Panc1 (cell line): ENCODE measurements around the gene HTR3B. TPM values are rescaled to one million over a fixed set of nuclear protein-coding genes. Genes with fewer than 3 reads are reported as not detected.

Source experiments
- ATAC-seq: fragments of 200-7000 bp; cut with Tn5 transposase; 2 replicates; pipeline ENCODE4 v1.9.1; 2020; ENCODE audit warnings: mild to moderate bottlenecking, moderate library complexity
- BruUV-seq: library from RNA; stranded (reverse); fragments of 400-500 nt; replicated peaks from 2 replicates; lab custom pipeline; 2021; lab: Mats Ljungman, UMichigan
- CTCF ChIA-PET: fragments of 300-600 bp; sonication (Branson Sonifier 250); formaldehyde crosslinking; loops from one replicate; lab custom pipeline; 2022; ENCODE audit warnings: antibody characterized with exemption; lab: Charles Lee
- POLR2A ChIA-PET: fragments of 300-600 bp; sonication (Branson Sonifier 250); formaldehyde crosslinking; loops from one replicate; lab custom pipeline; 2022; ENCODE audit warnings: antibody characterized with exemption; lab: Charles Lee
- DNase-seq: peaks from one replicate; pipeline ENCODE4 v3.0.0-alpha.2; 2010; ENCODE audit warnings: low read depth, low spot score
- H3K27ac ChIP-seq: 2 replicates; pipeline ENCODE4 v1.5.1; 2011; ENCODE audit warnings: mild to moderate bottlenecking, low read length, inconsistent platforms
- H3K27me3 ChIP-seq: fragments of 200-500 bp; sonication (Bioruptor generic); 2 replicates; pipeline ENCODE4 v1.6.0; 2014; ENCODE audit warnings: low read length, inconsistent platforms; ENCODE audit not compliant: control insufficient read depth, insufficient read depth
- H3K36me3 ChIP-seq: fragments of 200-500 bp; sonication (Bioruptor generic); 2 replicates; pipeline ENCODE4 v1.5.1; 2014; ENCODE audit warnings: inconsistent platforms, mild to moderate bottlenecking, low read length, moderate library complexity; ENCODE audit not compliant: control insufficient read depth, insufficient read depth
- H3K4me1 ChIP-seq: 2 replicates; pipeline ENCODE4 v1.5.1; 2011; ENCODE audit warnings: inconsistent platforms, mild to moderate bottlenecking, low read length, moderate library complexity; ENCODE audit not compliant: control insufficient read depth, insufficient read depth
- H3K4me3 ChIP-seq, 2 experiments: 2 replicates each; pipeline ENCODE4 v1.5.1; 2011 to 2012; ENCODE audit warnings: low read depth in 2 of 2, low read length in 2 of 2, mild to moderate bottlenecking in 2 of 2, inconsistent platforms in 1 of 2, moderate library complexity in 1 of 2
- H3K9me3 ChIP-seq: fragments of 200-500 bp; sonication (Bioruptor generic); 2 replicates; pipeline ENCODE4 v1.5.1; 2014; ENCODE audit warnings: low read depth, mild to moderate bottlenecking, inconsistent platforms, low read length, moderate library complexity; ENCODE audit not compliant: control insufficient read depth, insufficient read depth
- POLR2AphosphoS5 ChIP-seq: IDR thresholded peaks from 2 replicates; pipeline ENCODE4 v1.6.1; 2012; ENCODE audit warnings: mild to moderate bottlenecking, low read depth, low read length, moderate library complexity
- SIN3A ChIP-seq: IDR thresholded peaks from 2 replicates; pipeline ENCODE4 v1.6.1; 2012; ENCODE audit warnings: low read depth, mild to moderate bottlenecking, low read length, moderate library complexity, borderline replicate concordance; ENCODE audit not compliant: insufficient read depth
- TCF7L2 ChIP-seq: IDR thresholded peaks from 2 replicates; pipeline ENCODE4 v1.6.1; 2011; ENCODE audit warnings: mild to moderate bottlenecking, low read depth, low read length, inconsistent platforms
- in situ Hi-C: cut with HindIII; loops from 2 replicates; pipeline ENCODE4 v1.10.0; 2016; ENCODE audit warnings: low sequenced_read_pairs, low pct_unique_long_range_greater_than_20kb
- intact Hi-C: fragments of 100-400 bp; cut with micrococcal nuclease; formaldehyde crosslinking; loops from one replicate; pipeline ENCODE4 v1.10.0; 2022; ENCODE audit not compliant: unreplicated experiment
- total RNA-seq: library from RNA; stranded (reverse); gene quantifications from one replicate; pipeline ENCODE4 v1.2.1, GENCODE V29; 2021; ENCODE audit not compliant: unreplicated experiment
- TF ChIP-seq, protein P1 (sequence below), 2 experiments: IDR thresholded peaks; 2 replicates each; pipeline ENCODE4 v1.6.1; 2011 to 2012; ENCODE audit warnings: low read depth in 2 of 2, control low read depth in 1 of 2, low read length in 1 of 2, mild to moderate bottlenecking in 1 of 2, moderate library complexity in 1 of 2; ENCODE audit not compliant: insufficient read depth in 1 of 2
- TF ChIP-seq, protein P2 (sequence below): fragments of 450-650 bp; IDR thresholded peaks from 2 replicates; pipeline ENCODE4 v1.5.1; 2017; ENCODE audit warnings: mild to moderate bottlenecking

The HTR3B gene
- total RNA-seq, 1 experiment from 2014 or later = not detected

DNA sequence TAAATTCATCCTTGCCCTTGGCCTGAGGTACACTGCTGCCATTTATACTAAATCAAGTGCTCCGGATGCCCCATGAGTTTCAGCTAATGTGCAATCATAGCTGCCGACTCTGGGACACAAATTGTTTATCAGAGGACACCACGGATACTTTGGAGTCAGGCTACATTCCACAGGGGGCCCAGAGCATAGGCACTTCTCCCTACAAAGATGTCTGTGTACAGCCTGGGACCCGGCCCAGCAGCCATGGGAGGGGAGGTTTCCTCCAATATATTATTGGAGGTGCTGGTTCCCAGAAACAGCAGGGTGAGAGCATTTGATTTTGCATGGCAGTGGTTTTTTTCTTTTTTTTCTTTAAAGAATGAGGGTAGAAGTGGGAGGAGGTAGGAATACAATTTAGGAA lies 31.3 kb downstream of the HTR3B start:
- no TSS peak for BruUV-seq
- DNase-seq (no peak), ATAC-seq (no peak)
- Histone ChIP-seq H3K4me1 (no peaks in the 10 kb centered on the region), H3K4me3 (no peak overlapping the region), H3K27ac (no peak overlapping the region), H3K9me3 (no peaks in the 10 kb centered on the region), H3K36me3 (no peaks in the 10 kb centered on the region), H3K27me3 (peaks cover 17% of the 10 kb centered on the region)
- in situ Hi-C loops (no loop called here), intact Hi-C loops (no loop called here)
- TF ChIP-seq SIN3A (no peak), POLR2AphosphoS5 (no peak), TCF7L2 (no peak)
- TF ChIP-seq, protein P1, sequence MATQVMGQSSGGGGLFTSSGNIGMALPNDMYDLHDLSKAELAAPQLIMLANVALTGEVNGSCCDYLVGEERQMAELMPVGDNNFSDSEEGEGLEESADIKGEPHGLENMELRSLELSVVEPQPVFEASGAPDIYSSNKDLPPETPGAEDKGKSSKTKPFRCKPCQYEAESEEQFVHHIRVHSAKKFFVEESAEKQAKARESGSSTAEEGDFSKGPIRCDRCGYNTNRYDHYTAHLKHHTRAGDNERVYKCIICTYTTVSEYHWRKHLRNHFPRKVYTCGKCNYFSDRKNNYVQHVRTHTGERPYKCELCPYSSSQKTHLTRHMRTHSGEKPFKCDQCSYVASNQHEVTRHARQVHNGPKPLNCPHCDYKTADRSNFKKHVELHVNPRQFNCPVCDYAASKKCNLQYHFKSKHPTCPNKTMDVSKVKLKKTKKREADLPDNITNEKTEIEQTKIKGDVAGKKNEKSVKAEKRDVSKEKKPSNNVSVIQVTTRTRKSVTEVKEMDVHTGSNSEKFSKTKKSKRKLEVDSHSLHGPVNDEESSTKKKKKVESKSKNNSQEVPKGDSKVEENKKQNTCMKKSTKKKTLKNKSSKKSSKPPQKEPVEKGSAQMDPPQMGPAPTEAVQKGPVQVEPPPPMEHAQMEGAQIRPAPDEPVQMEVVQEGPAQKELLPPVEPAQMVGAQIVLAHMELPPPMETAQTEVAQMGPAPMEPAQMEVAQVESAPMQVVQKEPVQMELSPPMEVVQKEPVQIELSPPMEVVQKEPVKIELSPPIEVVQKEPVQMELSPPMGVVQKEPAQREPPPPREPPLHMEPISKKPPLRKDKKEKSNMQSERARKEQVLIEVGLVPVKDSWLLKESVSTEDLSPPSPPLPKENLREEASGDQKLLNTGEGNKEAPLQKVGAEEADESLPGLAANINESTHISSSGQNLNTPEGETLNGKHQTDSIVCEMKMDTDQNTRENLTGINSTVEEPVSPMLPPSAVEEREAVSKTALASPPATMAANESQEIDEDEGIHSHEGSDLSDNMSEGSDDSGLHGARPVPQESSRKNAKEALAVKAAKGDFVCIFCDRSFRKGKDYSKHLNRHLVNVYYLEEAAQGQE (IDR thresholded peaks at IDR 0.05; ENCODE audit: insufficient read depth in 1 of 2, low read depth in 2 of 2, low read length in 1 of 2) = no peak
- TF ChIP-seq, protein P2, sequence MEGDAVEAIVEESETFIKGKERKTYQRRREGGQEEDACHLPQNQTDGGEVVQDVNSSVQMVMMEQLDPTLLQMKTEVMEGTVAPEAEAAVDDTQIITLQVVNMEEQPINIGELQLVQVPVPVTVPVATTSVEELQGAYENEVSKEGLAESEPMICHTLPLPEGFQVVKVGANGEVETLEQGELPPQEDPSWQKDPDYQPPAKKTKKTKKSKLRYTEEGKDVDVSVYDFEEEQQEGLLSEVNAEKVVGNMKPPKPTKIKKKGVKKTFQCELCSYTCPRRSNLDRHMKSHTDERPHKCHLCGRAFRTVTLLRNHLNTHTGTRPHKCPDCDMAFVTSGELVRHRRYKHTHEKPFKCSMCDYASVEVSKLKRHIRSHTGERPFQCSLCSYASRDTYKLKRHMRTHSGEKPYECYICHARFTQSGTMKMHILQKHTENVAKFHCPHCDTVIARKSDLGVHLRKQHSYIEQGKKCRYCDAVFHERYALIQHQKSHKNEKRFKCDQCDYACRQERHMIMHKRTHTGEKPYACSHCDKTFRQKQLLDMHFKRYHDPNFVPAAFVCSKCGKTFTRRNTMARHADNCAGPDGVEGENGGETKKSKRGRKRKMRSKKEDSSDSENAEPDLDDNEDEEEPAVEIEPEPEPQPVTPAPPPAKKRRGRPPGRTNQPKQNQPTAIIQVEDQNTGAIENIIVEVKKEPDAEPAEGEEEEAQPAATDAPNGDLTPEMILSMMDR = no peak
- POLR2A ChIA-PET = no interaction called here
- CTCF ChIA-PET = no interaction called here

DNA sequence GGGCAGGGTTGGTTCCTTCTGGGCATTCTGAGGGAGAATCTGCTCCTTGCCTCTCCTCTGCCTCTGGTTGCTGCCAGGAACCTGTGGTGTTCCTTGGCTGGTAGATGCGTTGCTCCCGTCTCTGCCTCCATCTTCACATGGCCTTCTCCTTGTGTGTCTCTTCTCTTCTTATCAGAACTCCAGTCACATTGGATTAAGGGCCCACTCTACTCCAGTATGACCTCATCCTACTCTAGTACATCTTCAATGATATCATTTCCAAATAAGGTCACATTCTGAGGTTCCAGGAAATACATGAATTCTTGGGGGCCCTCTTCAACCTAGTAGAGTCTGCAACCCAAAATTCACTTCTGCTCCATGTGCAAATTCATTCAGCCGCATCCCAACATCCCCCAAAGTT lies 33.3 kb downstream of the HTR3B start:
- no peaks in the 10 kb centered on the region for H3K9me3 ChIP-seq
- DNase-seq (no peak), ATAC-seq (no peak)
- no peaks in the 10 kb centered on the region for H3K4me1 ChIP-seq
- no TSS peak for BruUV-seq
- ChIA-PET POLR2A (no interaction called here), CTCF (no interaction called here)
- TF ChIP-seq SIN3A = no peak
- TF ChIP-seq POLR2AphosphoS5 = no peak
- TF ChIP-seq, protein P2 = no peak
- no peak for TF ChIP-seq TCF7L2
- TF ChIP-seq, protein P1 (IDR thresholded peaks at IDR 0.05; ENCODE audit: insufficient read depth in 1 of 2, low read depth in 2 of 2, low read length in 1 of 2) = no peak
- in situ Hi-C loops (no loop called here), intact Hi-C loops (no loop called here)
- H3K4me3 ChIP-seq = no peak overlapping the region
- H3K27ac ChIP-seq = no peak overlapping the region
- H3K27me3 ChIP-seq = peaks cover 13% of the 10 kb centered on the region
- H3K36me3 ChIP-seq = no peaks in the 10 kb centered on the region
